Mammary epithelial cell (primary cell): ENCODE data around the gene UBAC2.

Experiments used
- CTCF ChIP-seq, 2 donors: IDR thresholded peaks in 1 of 2; conservative IDR thresholded peaks in 1 of 2; 2 replicates each; pipeline ENCODE4 v1.5.1; 2011 to 2012; ENCODE audit warnings: inconsistent platforms in 2 of 2, low read length in 2 of 2, mild to moderate bottlenecking in 2 of 2, control low read depth in 1 of 2, low read depth in 1 of 2; ENCODE audit not compliant: insufficient read depth in 1 of 2; ENCODE audit errors: extremely low read depth in 1 of 2
- EZH2 ChIP-seq: IDR thresholded peaks from 2 replicates; pipeline ENCODE4 v1.6.1; 2012; ENCODE audit warnings: low read length, inconsistent platforms, borderline replicate concordance

- no peak for TF ChIP-seq CTCF (conservative IDR thresholded peaks at IDR 0.05 in 1 of 2, IDR thresholded peaks at IDR 0.05 in 1 of 2; ENCODE audit: extremely low read depth in 1 of 2, insufficient read depth in 1 of 2, low read depth in 1 of 2, low read length in 2 of 2)
- no peak for TF ChIP-seq EZH2
Measured at GRCh38 chr13:99289271-99289670, 88.6 kb downstream of the UBAC2 start.
